NCI-H1092 treated with DMSO at 0.1 percent for 48 hours (cell line): ENCODE data around the gene TCF4.

Source experiments
- DNase-seq: peaks from one replicate; lab custom pipeline; 2025; lab: John Stamatoyannopoulos, UW

Gene TCF4

DNA sequence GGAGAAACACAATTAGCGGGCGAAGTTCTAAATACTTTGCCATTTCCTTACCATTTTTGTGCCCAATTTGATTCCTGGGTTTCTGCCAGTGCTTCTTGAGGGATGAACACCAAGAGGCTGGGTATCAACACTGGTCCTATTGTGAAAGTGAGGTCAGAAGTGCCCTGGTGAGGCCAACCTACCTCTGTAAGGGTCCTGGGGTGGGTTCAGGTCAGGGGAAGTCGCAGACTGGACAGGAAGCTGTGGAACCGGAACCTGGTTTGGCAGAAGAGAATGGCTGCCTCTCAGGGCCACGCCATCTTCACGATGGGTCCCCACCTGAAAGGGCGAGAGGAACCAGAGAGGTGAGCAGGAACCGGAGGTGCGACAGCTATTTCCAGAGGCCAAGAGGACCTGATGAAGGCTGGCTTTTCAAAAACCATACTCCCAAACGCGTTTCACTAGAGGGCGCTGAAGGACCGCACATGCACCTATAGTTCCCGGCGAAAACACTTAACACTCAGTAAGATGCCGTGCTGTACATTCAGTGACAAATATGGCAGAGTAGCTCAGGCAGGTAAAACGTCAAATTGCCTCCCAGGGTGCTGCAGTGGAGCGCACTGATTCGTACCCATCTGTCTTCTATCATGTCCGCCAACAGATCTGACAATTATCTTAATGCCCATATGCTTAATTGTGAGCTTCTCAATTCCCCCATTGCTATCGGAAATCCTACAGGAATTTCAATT lies 353.5 kb downstream of the TCF4 start:
- DNase-seq, result peak; percentile 91

DNA sequence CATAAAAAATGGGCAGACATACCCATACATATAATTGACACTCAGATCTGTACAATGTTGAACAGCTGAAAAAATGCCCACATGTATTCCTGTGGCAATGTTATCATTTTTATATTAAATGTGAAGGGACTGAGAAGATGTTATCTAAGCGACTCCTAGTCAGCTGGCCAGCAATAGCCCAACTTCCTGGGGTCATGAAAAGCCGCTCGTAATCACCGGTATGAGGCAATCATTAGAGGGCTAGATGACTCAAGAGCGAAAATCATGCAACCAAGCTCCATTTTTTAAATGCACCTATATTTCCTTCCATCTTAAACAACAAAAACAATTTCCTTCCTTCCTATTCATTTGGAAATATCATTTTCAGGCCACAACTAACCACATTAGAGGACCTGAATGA lies 354.1 kb downstream of the TCF4 start:
- no peak for DNase-seq

DNA sequence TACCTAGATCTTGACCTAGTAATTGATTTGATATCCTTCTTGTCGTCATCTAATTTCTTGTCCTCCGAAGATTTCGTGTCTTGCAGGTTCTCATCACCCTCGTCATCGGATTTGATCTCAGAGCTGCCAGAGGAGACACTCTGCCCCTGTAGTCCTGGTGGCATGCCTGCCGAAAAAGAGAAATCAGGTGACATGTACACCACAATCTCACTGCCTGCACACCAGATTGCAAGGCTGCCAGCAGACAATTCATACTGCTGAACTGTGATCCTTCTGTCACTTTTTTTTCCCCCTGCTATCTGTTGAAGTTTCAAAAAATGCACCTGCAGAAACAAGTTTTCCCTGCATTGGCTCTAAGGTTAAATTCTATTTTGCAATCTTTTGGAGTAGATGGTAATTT lies 355.5 kb downstream of the TCF4 start:
- DNase-seq, result no peak

DNA sequence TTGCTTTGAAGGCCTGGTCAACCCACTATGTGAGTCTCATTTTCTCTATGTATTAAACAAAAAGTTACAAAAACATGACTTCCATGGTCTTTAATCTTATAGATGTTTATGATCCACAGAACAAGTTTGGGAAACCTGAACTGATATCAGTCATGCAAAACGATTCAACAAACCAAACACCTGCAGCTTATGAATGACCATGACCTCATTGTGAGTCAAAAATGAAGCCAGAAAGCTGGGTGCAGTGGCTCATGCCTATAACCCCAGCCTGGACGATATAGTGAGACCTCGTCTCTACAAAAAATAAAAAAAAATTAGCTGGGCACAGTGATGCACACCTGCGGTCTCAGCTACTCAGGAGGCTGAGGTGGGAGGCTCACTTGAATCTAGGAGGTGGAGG lies 358.3 kb downstream of the TCF4 start:
- DNase-seq, result no peak

DNA sequence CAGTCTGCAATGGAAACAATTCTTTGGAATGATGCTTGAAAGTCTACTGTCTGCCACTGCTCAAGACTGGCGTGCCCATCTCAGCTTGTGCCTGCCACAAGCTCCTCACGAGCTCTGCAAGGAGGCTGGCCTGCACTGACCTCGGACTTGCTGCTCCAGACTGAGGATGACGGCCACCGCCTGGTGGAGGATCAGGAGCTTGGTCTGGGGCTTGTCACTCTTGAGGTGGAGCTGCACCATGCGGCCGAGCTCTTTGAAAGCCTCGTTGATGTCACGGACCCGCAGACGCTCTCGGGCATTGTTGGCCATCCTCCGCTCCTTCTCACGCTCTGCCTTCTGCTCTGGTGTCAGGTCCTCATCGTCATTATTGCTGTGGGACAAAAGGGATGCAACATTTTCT lies 359.3 kb downstream of the TCF4 start:
- DNase-seq, result no peak

DNA sequence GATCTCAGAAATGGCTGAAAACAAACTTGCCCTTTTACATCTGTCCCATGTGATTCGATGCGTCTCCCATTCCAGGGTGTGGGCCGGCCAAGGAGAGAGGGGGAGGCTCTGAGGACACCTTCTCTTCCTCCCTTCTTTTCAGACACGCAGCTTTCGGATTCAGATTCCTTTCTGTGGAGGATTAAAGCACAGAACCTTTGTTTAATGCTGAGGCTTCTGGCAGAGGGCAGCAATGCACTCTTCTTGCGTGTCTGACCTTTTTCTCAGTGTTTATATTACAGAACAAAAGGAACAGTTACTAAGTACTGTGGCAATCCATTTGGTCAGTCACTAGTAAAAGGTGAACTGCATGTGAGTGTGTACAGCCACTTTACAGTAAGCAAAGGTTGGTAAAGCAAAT lies 359.8 kb downstream of the TCF4 start:
- DNase-seq, result no peak

DNA sequence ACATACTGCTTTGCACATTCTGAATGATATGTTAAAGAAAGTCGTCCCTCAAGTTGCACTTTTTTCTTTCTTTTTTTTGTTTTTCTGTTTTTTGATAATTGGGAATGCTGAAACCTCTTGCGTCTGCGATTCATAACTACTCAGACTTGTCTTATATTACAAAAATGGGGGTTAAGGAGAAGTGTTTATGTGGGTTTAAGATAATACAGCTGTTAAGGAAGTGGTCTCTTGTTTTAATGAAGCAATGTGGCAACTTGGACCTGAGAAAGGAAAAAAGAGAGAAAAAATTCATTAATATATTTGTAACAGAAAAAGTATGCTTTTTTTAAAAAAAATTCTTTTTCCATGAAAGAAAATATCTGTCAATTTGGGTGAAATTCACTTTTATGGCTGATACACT lies 360.2 kb downstream of the TCF4 start:
- no peak for DNase-seq

DNA sequence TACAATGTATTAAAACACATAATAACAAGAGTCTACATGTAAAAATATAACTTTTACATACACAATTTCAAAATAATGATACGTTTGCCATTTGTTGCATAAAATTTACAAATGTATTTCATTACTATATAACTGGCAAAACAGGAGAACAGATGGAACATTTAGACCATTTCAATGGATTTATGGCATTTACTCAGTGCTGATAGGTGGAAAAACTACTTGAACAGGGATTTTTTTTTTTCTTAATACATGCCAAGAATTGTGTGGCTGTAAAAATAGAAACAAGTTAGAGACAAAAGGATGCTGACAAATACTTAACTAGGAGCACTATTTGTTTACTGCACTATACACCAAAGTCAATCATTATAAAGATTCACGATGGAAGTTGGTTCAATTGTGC lies 361.9 kb downstream of the TCF4 start:
- no peak for DNase-seq

DNA sequence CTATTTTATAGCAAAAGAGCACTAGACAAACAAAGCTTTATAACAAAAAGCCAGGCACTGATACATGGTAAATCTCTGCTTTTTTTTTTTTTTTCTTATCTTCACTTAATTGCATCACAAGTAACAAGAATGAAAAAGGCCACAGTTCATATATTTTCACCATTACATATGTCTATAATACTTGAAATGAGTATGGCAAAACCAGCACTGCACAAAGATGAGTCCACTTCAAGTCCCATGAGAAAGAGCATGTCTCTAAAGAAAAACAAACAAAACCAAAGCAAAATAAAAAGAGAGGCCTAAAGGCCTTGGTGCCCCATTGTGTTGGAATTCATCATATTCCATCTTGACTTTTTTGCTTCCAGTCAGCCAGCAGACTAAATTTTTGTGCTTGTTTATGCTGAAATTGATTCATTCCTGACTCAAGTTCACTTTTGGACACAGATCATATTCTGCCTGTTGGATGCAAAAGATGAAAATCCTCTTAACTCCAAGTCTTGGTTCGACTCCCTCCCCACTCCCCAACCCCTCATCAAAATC lies 363.8 kb downstream of the TCF4 start:
- no peak for DNase-seq

DNA sequence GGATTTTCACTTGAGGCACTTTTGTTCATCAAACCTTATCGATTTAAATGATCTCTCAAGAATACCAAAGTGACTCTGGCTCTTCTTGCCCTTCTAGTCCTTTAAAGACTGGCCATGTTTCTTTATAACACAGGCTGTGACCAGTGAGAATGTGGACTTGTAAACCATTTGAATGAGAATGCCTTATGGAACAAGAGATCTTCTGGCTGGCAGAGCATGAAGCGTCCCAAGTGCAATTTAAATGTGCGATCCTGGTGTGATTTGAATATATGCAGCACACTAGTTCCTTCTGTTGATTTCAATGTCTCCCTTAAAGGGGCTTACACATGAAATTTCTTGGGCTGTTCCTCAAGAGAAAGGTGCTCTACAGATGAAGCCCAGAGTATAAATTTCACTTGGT lies 366.4 kb downstream of the TCF4 start:
- DNase-seq, result no peak

DNA sequence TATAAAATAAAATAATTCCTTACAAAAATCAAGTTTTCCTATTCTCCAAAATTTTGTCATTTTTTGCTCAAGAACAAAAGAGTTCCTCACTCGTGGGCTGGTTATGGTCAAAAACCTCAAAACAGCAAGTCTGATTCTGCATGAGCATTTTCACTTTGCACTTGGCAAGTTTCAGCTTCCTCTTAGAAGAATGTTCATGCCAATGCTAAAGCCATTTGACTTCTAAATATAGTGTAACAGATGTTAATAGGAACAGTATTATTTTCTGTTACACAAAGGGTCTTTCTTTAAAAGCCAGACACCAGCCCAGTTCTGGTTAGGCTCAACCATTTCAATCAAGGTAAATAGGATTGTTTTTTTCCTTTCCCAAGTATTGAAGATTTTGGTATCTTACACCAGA lies 367.5 kb downstream of the TCF4 start:
- no peak for DNase-seq

DNA sequence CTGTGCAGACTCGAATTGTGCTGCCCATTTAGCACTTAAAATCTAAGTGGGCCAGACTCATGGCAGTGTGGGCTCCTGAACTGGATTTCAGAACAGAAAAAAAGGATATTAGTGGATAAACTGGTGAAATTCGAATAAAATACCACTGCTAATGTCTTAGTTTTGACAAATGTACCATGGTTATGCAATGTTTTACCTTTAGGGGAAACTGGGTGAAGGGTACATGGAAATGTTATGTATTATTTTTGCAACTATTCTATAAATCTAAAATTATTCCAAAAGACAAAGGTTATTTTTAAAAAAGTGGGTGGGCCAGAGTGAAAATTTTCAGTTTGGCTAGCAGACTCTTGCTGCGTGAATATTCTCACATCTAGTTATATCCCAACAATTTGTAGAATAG lies 368.2 kb downstream of the TCF4 start:
- DNase-seq, result no peak

DNA sequence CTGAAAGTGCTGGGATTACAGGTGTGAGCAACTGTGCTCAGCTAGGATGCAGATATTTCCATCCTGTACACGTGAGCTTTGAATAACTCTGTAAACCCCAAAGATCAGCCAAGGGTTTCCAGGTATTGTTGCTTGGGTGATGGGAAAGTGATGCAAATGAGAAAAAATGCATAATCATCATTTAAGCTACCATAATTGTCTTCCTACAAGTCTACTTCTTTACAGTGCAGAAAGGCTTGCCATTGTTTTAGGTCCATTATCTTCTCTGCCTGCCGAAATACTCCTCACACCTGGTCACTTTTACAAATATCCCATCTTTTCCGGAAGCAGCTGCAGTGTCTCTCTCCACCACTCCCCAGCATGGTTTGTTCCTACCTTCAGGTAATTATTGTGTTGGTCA lies 368.9 kb downstream of the TCF4 start:
- DNase-seq, result no peak

DNA sequence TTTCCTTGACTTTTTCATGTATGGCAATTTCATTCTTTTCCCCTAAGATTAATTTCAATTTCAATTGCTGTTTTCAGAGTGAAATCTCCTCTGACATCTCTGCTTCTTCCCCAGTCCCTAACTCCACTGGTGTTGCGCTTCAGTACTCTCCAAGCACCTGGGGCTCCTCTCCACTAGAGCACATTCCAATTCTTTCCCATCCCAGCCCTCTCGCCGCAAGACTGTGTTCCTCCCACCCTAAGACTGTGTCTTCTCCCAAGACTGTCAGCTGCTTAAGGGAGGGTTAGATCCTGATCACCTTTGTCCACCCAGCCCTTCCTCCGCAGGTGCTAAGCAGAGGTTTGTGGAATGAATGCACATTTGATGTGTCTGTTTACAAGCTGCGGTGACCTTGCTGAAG lies 373.0 kb downstream of the TCF4 start:
- no peak for DNase-seq

DNA sequence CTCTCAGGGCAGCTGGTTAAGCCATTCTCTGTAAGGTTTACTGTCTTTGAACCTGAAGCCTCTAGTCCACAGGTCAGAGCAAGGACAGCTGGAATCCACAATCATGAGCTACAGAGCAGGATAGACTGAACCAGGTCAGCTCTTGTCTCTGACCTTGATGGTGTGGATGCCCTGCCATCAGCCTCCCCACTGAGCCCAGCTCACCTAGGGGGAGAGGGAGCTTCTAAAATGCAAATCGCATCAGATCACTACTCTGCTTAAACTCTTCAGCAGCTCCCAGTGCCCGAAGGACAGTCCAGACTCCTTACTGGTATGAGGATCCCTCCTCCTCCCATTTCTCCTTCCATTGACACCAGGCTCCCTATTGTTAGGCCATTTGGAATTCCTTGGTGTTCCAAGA lies 373.5 kb downstream of the TCF4 start:
- DNase-seq, result no peak

DNA sequence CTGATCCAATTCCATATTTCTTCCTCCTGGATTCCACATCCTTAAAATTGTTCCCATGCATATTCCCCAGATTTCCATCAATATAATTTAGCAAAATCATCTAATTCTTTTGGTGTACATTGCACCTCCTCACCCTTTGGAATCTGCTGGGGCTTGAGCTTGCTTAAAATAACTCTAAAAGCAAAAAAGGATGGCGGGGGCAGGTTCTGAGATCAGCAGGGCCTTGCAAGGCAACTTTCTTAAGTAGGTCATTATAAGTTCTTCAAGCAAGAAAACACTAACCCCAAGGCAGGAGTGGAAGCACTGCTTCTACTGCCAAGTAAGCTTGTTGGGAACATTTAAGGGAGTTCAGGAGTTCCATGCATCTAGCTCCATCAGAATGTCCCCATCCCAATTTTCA lies 374.4 kb downstream of the TCF4 start:
- no peak for DNase-seq

DNA sequence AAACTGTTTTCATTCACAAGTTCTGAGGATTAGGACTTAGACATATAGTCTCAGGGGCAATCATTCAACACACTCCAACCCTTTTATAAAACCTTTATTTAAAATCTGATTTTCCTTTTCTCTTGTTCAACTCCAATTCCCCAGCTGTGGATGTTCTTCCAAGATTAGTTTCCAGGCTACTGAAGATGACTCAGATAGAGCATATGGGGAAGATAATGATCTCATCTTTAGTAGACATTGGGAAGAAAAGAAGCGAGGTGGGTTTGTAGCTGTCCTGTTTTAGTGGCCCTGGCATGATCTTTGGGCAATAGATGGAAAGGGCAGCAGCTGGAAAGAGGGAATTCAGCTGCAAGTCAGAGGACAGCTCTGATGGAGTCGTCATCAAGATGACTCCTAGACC lies 381.1 kb downstream of the TCF4 start:
- DNase-seq, result no peak

DNA sequence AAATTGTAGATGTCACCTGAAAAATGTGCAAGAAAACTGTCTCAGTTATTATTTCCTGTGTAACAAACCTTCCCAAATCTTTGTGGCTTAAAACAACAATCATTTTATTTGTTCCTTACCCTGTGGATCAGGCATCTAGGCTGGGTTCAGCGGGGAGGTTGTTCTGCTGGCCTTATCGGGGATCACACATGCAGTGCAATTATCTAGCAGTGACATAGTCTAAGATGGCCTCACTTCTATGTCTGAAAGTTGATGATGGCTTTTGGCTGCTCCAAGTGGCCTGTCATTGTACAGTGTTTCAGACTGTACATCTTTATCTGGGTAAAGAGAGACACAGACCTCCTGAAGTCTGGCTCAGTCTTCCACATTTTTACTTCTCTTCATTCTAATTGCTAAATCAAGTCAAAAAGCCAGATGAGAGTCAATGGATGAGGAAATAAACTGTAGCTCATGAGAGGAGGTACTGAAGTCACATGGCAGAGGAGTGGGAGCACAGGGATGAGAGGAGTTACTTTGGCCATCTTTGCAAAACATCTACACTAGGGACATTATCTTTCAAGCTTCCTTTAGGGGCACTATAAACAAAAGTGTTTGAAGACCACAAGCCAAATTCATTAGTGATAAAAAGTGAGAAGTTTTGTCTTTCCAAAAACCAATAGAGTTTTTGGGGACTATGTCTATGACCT lies 385.6 kb downstream of the TCF4 start:
- DNase-seq, result no peak

DNA sequence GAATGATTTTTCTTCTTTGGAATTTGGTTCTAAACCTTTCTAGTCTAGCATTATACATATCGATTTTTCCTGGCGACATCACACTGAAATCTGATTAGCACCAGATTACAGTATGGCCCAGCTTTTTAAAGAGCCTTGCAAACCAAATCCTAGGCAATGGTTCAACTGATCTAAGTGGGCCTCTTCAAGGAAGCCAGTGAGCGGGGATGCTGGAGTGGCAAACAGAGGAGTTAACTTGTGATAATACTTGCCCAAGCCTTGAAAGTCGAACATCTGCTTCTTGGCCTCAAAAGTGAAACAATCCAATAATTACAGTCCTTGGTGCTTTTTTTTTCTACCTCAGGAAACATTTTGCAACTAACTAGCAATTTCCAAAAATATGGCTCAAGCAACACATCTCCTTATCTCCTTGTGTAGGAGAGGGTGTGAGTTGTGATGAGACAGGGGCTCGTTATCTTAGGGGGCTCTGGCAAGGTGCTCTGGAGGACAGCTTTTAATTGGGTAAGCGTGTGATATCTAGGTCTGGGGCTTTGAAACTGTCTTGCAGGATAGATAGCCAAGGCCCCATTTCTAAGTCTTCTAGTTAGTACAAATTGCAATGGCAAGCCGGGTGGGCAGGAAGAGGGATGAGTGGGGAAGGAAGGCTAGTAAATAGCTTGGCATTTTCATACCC lies 388.6 kb downstream of the TCF4 start:
- no peak for DNase-seq

DNA sequence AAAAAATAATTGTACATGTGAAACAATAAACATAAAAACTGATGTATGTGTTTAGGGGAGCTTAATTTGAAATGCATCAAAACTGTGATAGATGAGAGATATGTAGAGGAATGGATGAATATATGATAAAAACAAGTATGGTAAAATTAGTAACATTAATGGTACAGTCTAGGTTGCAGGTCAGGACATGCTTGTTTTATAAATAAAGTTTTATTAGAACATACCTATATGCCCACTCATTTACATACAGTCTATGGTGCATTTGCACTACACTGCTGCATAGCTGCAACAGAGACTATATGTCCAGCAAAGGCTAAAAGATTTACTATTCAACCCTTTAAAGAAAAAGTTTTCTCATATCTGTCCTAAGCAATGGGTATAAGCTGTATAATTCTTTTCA lies 392.1 kb downstream of the TCF4 start:
- DNase-seq, result no peak

DNA sequence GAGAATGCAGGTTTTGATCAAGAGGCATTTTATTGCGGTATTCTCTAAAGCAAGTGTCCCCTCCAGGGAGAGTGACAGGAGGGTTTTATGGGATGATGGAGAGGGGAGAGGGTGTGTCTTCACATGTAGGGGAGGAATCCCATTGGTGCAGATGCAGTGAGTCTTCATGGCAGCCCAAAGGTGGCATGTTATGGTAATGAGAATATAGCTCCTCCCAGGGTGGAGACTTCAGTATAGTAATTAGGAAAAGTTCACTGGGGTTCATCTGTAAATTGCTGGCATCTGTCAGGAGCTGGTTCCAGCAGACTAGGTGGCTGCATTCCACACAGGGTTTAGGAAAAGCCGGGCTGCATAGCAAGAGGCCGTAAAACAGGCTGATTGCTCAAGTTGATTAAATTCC lies 398.0 kb downstream of the TCF4 start:
- DNase-seq, result no peak

DNA sequence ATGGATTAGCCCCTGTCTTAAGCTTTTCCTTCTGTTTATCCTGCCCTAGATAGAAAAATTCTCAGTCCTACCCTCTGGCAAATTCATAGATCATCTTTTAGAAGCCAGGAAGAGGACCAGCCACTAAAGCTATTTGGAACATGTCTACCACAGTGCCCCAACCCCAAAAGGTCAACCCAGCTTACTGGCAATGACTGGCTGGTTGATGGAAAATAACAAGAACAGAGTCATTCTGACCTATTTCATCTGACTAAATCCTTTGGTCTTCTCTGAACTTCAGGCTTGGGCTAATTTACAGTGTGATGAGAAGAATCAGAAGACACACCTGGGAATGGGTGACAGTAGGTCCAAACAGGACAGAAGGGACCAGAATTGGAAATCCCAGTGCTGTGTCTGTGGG lies 401.4 kb downstream of the TCF4 start:
- DNase-seq, result no peak

DNA sequence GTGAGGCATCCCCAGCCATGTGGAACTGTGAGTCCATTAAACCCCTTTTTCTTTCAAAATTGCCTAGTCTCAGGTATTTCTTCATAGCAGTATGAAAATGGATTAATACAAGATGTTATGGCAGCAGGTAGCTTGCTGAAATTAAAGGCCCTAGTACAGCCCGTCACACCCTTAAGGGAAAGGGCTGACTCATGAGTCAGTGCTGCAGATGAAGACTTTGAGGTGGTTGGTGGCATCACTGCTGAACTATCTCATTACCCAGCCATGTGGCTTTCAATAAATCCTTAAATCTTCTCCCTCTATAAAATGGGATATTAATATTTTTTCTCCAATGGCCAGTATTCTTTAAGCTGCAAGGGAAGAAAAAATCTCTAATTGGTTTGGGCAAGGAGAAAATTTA lies 402.6 kb downstream of the TCF4 start:
- no peak for DNase-seq
